GM19395 (cell line): ENCODE data around the gene KDM4F.
"Not testable (repeated sequence)": the region's sequence is repeated elsewhere in the genome, so short reads cannot be mapped to it uniquely, and the experiment has no call there.

Source experiments
- ATAC-seq: cut with Tn5 transposase; IDR thresholded peaks from one replicate; pipeline ENCODE4 v1.9.1; 2021; ENCODE audit warnings: mild to moderate bottlenecking, moderate library complexity; ENCODE audit not compliant: unreplicated experiment

The KDM4F gene

GRCh38 chr11:95049122-95049521 is at the start of gene KDM4F:
Gene KDM4F (plus strand): TSS chr11:95049422.
- ATAC-seq = not testable (repeated sequence)

GRCh38 chr11:95003716-95004115 is 45.5 kb upstream of the KDM4F start:
- ATAC-seq = no peak

- no peak for ATAC-seq
Measured at GRCh38 chr11:95005642-95006041, 43.6 kb upstream of the KDM4F start.

GRCh38 chr11:95011376-95011775 is 37.8 kb upstream of the KDM4F start:
- no peak for ATAC-seq

GRCh38 chr11:95014184-95014821 is 34.9 kb upstream of the KDM4F start:
- ATAC-seq = no peak

GRCh38 chr11:95016139-95016538 is 33.1 kb upstream of the KDM4F start:
- no peak for ATAC-seq

GRCh38 chr11:95021468-95021867 is 27.8 kb upstream of the KDM4F start:
- not testable (repeated sequence) for ATAC-seq

GRCh38 chr11:95024958-95025357 is 24.3 kb upstream of the KDM4F start, which contains the start of gene KDM4E:
Gene KDM4E (plus strand): TSS chr11:95025258. CDS start chr11:95025558, 300 bp downstream.
- no peak for ATAC-seq

- not testable (repeated sequence) for ATAC-seq
Measured at GRCh38 chr11:95025594-95025993, 23.6 kb upstream of the KDM4F start.

GRCh38 chr11:95028357-95028756 is 20.9 kb upstream of the KDM4F start:
- no peak for ATAC-seq

- no peak for ATAC-seq
Measured at GRCh38 chr11:95033051-95033450, 16.2 kb upstream of the KDM4F start.

GRCh38 chr11:95035316-95035715 is 13.9 kb upstream of the KDM4F start:
- ATAC-seq = no peak

- ATAC-seq = not testable (repeated sequence)
Measured at GRCh38 chr11:95037356-95038035, 11.7 kb upstream of the KDM4F start.

- no peak for ATAC-seq
Measured at GRCh38 chr11:95042239-95042638, 7.0 kb upstream of the KDM4F start.

GRCh38 chr11:95042906-95043305 is 6.3 kb upstream of the KDM4F start:
- no peak for ATAC-seq

- no peak for ATAC-seq
Measured at GRCh38 chr11:95044010-95044409, 5.2 kb upstream of the KDM4F start.

GRCh38 chr11:95045812-95046211 is 3.4 kb upstream of the KDM4F start:
- no peak for ATAC-seq

GRCh38 chr11:95050595-95051202 is 1.5 kb downstream of the KDM4F start:
- ATAC-seq = no peak

GRCh38 chr11:95054356-95054755 is 5.1 kb downstream of the KDM4F start:
- no peak for ATAC-seq

GRCh38 chr11:95055283-95055897 is 6.2 kb downstream of the KDM4F start:
- ATAC-seq = peak; percentile 97

GRCh38 chr11:95057959-95058358 is 8.7 kb downstream of the KDM4F start:
- no peak for ATAC-seq

GRCh38 chr11:95058621-95059020 is 9.4 kb downstream of the KDM4F start:
- ATAC-seq = no peak
